NK-92 (cell line): ENCODE results near the gene PADI3.
"Not testable (repeated sequence)": the region's sequence is repeated elsewhere in the genome, so short reads cannot be mapped to it uniquely, and the experiment has no call there.

Experiments
- DNase-seq: peaks from one replicate; lab custom pipeline; 2025; ENCODE audit not compliant: unreplicated experiment; lab: John Stamatoyannopoulos, UW

PADI3 gene

GRCh38 chr1:17296086-17296485 is 47.2 kb downstream of the PADI3 start:
- DNase-seq = no peak

- no peak for DNase-seq
Measured at GRCh38 chr1:17297991-17298390, 49.1 kb downstream of the PADI3 start.

GRCh38 chr1:17301767-17302166 is 52.9 kb downstream of the PADI3 start:
- no peak for DNase-seq

- DNase-seq = no peak
Measured at GRCh38 chr1:17304151-17304825, 55.4 kb downstream of the PADI3 start.

- DNase-seq = no peak
Measured at GRCh38 chr1:17304826-17305175, 55.9 kb downstream of the PADI3 start.

GRCh38 chr1:17305576-17306095 is 56.7 kb downstream of the PADI3 start:
- no peak for DNase-seq

GRCh38 chr1:17306407-17306806 is 57.5 kb downstream of the PADI3 start:
- no peak for DNase-seq

- no peak for DNase-seq
Measured at GRCh38 chr1:17306921-17307320, 58.0 kb downstream of the PADI3 start.

- DNase-seq = no peak
Measured at GRCh38 chr1:17307329-17307728, 58.4 kb downstream of the PADI3 start.

- DNase-seq = no peak
Measured at GRCh38 chr1:17307946-17308345, 59.0 kb downstream of the PADI3 start, which contains the start of gene PADI4. PADI4 (plus strand) TSS chr1:17308197; CDS start chr1:17308223, 26 bp downstream.

- DNase-seq = no peak
Measured at GRCh38 chr1:17308593-17308992, 59.7 kb downstream of the PADI3 start.

- no peak for DNase-seq
Measured at GRCh38 chr1:17309426-17310067, 60.6 kb downstream of the PADI3 start.

- DNase-seq = no peak
Measured at GRCh38 chr1:17310068-17310640, 61.3 kb downstream of the PADI3 start.

- no peak for DNase-seq
Measured at GRCh38 chr1:17313530-17314309, 64.8 kb downstream of the PADI3 start.

GRCh38 chr1:17314491-17314971 is 65.6 kb downstream of the PADI3 start:
- no peak for DNase-seq

GRCh38 chr1:17315542-17316130 is 66.7 kb downstream of the PADI3 start:
- DNase-seq = no peak

- DNase-seq = no peak
Measured at GRCh38 chr1:17316704-17317103, 67.8 kb downstream of the PADI3 start.

- DNase-seq = no peak
Measured at GRCh38 chr1:17318262-17318661, 69.4 kb downstream of the PADI3 start.

- no peak for DNase-seq
Measured at GRCh38 chr1:17319561-17320350, 70.9 kb downstream of the PADI3 start.

- DNase-seq = not testable (repeated sequence)
Measured at GRCh38 chr1:17321857-17322390, 73.0 kb downstream of the PADI3 start.
